ENCODE data around the gene RBM4. TPM values are rescaled to one million over a fixed set of nuclear protein-coding genes. Genes with fewer than 3 reads are reported as not detected.
A peak's percentile ranks its signal among the peaks of the same experiment; 100 is the strongest.

Gene RBM4
- total and polyA plus RNA-seq, 2 experiments from 2014 or later: 146 to 147 TPM

DNA sequence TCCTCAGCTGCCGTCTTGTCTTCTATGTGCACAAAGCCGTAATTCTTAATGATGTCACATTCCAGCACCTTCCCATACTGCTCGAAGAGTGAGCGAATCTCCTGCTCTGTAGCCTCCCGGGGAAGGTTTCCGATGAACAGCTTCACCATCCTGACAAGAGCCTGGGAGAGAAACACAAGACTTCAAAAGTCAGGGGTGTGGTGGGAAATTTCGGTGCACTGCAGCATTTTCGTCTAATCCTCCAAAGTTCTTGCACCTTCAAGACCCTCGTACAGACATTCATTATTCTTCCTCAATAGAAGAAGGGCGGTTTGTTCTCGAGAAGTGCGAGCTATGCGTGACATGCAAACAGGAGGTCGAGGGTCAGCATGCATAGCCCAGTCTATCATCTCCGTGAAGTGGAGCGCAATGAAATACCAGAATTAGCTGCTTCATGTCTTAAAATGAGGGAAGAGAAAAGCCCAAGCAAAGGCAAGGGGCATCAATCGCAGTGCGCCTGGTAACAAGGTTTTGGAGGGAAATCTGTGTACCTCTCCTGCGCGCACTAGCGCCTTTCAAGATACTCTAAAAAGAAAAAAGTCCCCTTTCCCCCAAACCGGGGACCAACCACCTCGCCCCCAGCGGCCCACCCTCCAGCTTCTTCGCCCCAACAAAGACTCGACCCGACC lies 38.6 kb downstream of the RBM4 start:
- H3K36me3 Mint-ChIP-seq (ENCODE audit: low read depth): peaks cover 22% of the 10 kb centered on the region
- peak overlapping the region; percentile 95 for H3K4me3 Mint-ChIP-seq
- peaks cover 24% of the 10 kb centered on the region for H3K4me1 ChIP-seq (ENCODE audit: insufficient read depth)
- no peaks in the 10 kb centered on the region for H3K27me3 ChIP-seq (ENCODE audit: insufficient read depth)
- ATAC-seq: no peak
- peaks cover 51% of the 10 kb centered on the region for H3K79me2 ChIP-seq (replicated peaks; ENCODE audit: insufficient read depth)
- H3K4me3 ChIP-seq: peak overlapping the region; percentile 65
- peak overlapping the region; percentile 99 for H3K27ac Mint-ChIP-seq
- H3K27me3 Mint-ChIP-seq (ENCODE audit: insufficient read depth, low read depth, poor library complexity): peaks cover 13% of the 10 kb centered on the region
- TF ChIP-seq ZNF331 (CRISPR knock-in tag; IDR thresholded peaks at IDR 0.05; ENCODE audit: low read depth): no peak
- TF ChIP-seq, protein P1, sequence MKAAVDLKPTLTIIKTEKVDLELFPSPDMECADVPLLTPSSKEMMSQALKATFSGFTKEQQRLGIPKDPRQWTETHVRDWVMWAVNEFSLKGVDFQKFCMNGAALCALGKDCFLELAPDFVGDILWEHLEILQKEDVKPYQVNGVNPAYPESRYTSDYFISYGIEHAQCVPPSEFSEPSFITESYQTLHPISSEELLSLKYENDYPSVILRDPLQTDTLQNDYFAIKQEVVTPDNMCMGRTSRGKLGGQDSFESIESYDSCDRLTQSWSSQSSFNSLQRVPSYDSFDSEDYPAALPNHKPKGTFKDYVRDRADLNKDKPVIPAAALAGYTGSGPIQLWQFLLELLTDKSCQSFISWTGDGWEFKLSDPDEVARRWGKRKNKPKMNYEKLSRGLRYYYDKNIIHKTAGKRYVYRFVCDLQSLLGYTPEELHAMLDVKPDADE (IDR thresholded peaks at IDR 0.05): no peak
- TF ChIP-seq POLR2AphosphoS5 (IDR thresholded peaks at IDR 0.05; ENCODE audit: low read depth): no peak
- TF ChIP-seq JUNB (IDR thresholded peaks at IDR 0.05; ENCODE audit: unreplicated experiment): no peak
- TF ChIP-seq ZNF114 (CRISPR knock-in tag; IDR thresholded peaks at IDR 0.05): no peak
- peak overlapping the region; percentile 98 for H3K27ac ChIP-seq (ENCODE audit: low read depth)
- H3K36me3 ChIP-seq (ENCODE audit: insufficient read depth): no peaks in the 10 kb centered on the region
- H3F3A ChIP-seq (replicated peaks; ENCODE audit: low read depth): peaks cover 9% of the 10 kb centered on the region; the same call in 1 of the 2 replicates
- H3K4me1 Mint-ChIP-seq: peaks cover 24% of the 10 kb centered on the region
- H3K4me2 ChIP-seq: peak overlapping the region; percentile 81
- H3K9me3 Mint-ChIP-seq: no peaks in the 10 kb centered on the region; the same call in 2 of the 3 replicates
- no peak overlapping the region; the same call in 1 of the 2 replicates for H2AFZ ChIP-seq
- no peak for DNase-seq (ENCODE audit: low spot score)
- peaks cover 15% of the 10 kb centered on the region for H4K20me1 ChIP-seq (replicated peaks; ENCODE audit: insufficient read depth)
- H3K9me2 ChIP-seq (ENCODE audit: insufficient read depth): no peaks in the 10 kb centered on the region

DNA sequence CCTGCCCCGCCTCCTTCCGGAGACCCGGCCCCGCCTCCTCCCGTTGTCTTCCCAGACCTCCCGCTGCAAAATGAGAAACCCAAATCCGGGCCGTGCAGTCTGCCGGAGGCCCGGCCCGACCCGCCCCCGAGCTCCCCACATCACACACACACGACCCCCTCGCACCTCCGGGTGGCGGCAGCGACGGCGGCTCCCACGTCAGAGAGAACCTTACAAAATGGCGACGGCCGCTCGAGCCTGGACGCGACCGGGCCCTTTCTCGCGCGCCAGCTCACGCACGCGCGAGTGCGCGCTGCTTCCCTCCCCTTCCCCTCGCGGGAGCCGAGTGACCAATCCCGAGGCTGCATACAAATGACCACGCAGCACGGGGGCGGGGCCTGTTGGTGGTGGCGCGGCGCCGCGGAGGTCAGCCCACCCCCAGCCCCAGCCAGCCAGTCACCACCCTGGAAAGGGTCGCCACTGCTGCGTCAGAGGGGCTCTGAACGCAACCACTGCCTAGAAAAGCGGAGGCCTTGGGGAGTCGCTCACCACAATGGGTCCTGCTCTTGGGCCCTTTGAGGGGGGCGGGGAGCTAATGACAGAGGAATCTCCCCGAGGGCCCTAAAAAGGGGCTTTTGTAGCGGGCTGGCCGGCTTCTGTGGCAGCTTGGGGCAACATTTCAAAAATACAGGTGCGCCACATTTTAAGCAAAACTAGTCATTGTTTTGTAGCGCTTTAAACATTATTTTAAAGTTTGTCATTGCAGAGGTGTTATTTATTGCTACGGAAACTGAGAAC lies 39.3 kb downstream of the RBM4 start, which contains the start of gene RBM4B:
RBM4B (minus strand) TSS at position 289 of the 777 bp plus-strand sequence. CDS start 808 bp downstream, outside the sequence.
- Mint-ChIP-seq H3K9me3 (no peaks in the 10 kb centered on the region; the same call in 2 of the 3 replicates), H3K4me3 (peak within 1 kb of the TSS; percentile 95), H3K4me1 (peaks cover 24% of the 10 kb centered on the region), H3K27ac (peak within 1 kb of the TSS; percentile 99), H3K27me3 (ENCODE audit: insufficient read depth, low read depth, poor library complexity) (peaks cover 13% of the 10 kb centered on the region), H3K36me3 (ENCODE audit: low read depth) (peaks cover 22% of the 10 kb centered on the region)
- Histone ChIP-seq H3K4me2 (peak within 1 kb of the TSS; percentile 81), H3K27ac (ENCODE audit: low read depth) (peak within 1 kb of the TSS; percentile 98), H3K27me3 (ENCODE audit: insufficient read depth) (no peaks in the 10 kb centered on the region), H3K4me3 (peak within 1 kb of the TSS; percentile 65), H3F3A (replicated peaks; ENCODE audit: low read depth) (peaks cover 8% of the 10 kb centered on the region; the same call in 1 of the 2 replicates), H4K20me1 (replicated peaks; ENCODE audit: insufficient read depth) (peaks cover 15% of the 10 kb centered on the region), H2AFZ (peak within 1 kb of the TSS; percentile 78), H3K9me2 (ENCODE audit: insufficient read depth) (no peaks in the 10 kb centered on the region), H3K79me2 (replicated peaks; ENCODE audit: insufficient read depth) (peaks cover 44% of the 10 kb centered on the region), H3K4me1 (ENCODE audit: insufficient read depth) (peaks cover 24% of the 10 kb centered on the region), H3K36me3 (ENCODE audit: insufficient read depth) (no peaks in the 10 kb centered on the region)
- ATAC-seq (peak; percentile 92), DNase-seq (ENCODE audit: low spot score) (peak; percentile 98)
- TF ChIP-seq, protein P1 (IDR thresholded peaks at IDR 0.05): no peak
- TF ChIP-seq STAT1 (IDR thresholded peaks at IDR 0.05; ENCODE audit: unreplicated experiment): no peak
- TF ChIP-seq POLR2AphosphoS5 (IDR thresholded peaks at IDR 0.05; ENCODE audit: low read depth): peak; percentile 81
- no peak for TF ChIP-seq EZH2phosphoT487 (IDR thresholded peaks at IDR 0.05; ENCODE audit: unreplicated experiment)
- TF ChIP-seq NANOG (IDR thresholded peaks at IDR 0.05; ENCODE audit: borderline replicate concordance): no peak
- TF ChIP-seq, protein P2, sequence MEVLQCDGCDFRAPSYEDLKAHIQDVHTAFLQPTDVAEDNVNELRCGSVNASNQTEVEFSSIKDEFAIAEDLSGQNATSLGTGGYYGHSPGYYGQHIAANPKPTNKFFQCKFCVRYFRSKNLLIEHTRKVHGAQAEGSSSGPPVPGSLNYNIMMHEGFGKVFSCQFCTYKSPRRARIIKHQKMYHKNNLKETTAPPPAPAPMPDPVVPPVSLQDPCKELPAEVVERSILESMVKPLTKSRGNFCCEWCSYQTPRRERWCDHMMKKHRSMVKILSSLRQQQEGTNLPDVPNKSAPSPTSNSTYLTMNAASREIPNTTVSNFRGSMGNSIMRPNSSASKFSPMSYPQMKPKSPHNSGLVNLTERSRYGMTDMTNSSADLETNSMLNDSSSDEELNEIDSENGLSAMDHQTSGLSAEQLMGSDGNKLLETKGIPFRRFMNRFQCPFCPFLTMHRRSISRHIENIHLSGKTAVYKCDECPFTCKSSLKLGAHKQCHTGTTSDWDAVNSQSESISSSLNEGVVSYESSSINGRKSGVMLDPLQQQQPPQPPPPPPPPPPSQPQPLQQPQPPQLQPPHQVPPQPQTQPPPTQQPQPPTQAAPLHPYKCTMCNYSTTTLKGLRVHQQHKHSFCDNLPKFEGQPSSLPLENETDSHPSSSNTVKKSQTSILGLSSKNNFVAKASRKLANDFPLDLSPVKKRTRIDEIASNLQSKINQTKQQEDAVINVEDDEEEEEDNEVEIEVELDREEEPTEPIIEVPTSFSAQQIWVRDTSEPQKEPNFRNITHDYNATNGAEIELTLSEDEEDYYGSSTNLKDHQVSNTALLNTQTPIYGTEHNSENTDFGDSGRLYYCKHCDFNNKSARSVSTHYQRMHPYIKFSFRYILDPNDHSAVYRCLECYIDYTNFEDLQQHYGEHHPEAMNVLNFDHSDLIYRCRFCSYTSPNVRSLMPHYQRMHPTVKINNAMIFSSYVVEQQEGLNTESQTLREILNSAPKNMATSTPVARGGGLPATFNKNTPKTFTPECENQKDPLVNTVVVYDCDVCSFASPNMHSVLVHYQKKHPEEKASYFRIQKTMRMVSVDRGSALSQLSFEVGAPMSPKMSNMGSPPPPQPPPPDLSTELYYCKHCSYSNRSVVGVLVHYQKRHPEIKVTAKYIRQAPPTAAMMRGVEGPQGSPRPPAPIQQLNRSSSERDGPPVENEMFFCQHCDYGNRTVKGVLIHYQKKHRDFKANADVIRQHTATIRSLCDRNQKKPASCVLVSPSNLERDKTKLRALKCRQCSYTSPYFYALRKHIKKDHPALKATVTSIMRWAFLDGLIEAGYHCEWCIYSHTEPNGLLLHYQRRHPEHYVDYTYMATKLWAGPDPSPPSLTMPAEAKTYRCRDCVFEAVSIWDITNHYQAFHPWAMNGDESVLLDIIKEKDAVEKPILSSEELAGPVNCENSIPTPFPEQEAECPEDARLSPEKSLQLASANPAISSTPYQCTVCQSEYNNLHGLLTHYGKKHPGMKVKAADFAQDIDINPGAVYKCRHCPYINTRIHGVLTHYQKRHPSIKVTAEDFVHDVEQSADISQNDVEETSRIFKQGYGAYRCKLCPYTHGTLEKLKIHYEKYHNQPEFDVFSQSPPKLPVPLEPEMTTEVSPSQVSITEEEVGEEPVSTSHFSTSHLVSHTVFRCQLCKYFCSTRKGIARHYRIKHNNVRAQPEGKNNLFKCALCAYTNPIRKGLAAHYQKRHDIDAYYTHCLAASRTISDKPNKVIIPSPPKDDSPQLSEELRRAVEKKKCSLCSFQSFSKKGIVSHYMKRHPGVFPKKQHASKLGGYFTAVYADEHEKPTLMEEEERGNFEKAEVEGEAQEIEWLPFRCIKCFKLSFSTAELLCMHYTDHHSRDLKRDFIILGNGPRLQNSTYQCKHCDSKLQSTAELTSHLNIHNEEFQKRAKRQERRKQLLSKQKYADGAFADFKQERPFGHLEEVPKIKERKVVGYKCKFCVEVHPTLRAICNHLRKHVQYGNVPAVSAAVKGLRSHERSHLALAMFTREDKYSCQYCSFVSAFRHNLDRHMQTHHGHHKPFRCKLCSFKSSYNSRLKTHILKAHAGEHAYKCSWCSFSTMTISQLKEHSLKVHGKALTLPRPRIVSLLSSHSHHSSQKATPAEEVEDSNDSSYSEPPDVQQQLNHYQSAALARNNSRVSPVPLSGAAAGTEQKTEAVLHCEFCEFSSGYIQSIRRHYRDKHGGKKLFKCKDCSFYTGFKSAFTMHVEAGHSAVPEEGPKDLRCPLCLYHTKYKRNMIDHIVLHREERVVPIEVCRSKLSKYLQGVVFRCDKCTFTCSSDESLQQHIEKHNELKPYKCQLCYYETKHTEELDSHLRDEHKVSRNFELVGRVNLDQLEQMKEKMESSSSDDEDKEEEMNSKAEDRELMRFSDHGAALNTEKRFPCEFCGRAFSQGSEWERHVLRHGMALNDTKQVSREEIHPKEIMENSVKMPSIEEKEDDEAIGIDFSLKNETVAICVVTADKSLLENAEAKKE (CRISPR knock-in tag; IDR thresholded peaks at IDR 0.05): no peak
- TF ChIP-seq CREB1 (CRISPR knock-in tag; IDR thresholded peaks at IDR 0.05; ENCODE audit: low read depth): peak; percentile 78
- TF ChIP-seq ZNF114 (CRISPR knock-in tag; IDR thresholded peaks at IDR 0.05): no peak
- TF ChIP-seq ZNF331 (CRISPR knock-in tag; IDR thresholded peaks at IDR 0.05; ENCODE audit: low read depth): no peak
- TF ChIP-seq JUNB (IDR thresholded peaks at IDR 0.05; ENCODE audit: unreplicated experiment): no peak

Data from GM23338 (cell line).